Peyer's patch (tissue), 4 donors: ENCODE data around the gene CDKAL1.

Source experiments
- CTCF ChIP-seq, 6 experiments: fragments of 450-650 bp in 4 of 6; fragments of 200-600 bp in 2 of 6; sonication (generic) in 1 of 6; IDR thresholded peaks; one replicate each; pipeline ENCODE4 v1.5.1; 2017 to 2019; ENCODE audit warnings: antibody characterized with exemption in 6 of 6, mild to moderate bottlenecking in 3 of 6, moderate library complexity in 1 of 6
- POLR2A ChIP-seq, 2 donors: fragments of 450-650 bp; IDR thresholded peaks; one replicate each; pipeline ENCODE4 v1.5.1; 2017; ENCODE audit warnings: antibody characterized with exemption in 2 of 2, mild to moderate bottlenecking in 2 of 2, moderate library complexity in 2 of 2

- no peak for TF ChIP-seq CTCF (IDR thresholded peaks at IDR 0.05)
- TF ChIP-seq POLR2A (IDR thresholded peaks at IDR 0.05): no peak
These were observed 130.0 kb downstream of the CDKAL1 start for GRCh38 chr6:20664250-20664649.
